CD4-positive, alpha-beta T cell (primary cell): ENCODE measurements around the gene GPR15LG. TPM values are rescaled to one million over a fixed set of nuclear protein-coding genes. Genes with fewer than 3 reads are reported as not detected.

ENCODE experiments used
- ATAC-seq: fragments of 200-7000 bp; cut with Tn5 transposase; one replicate; pipeline ENCODE4 v1.10.0; 2022; ENCODE audit warnings: mild to moderate bottlenecking; ENCODE audit not compliant: poor library complexity
- CTCF ChIA-PET: fragments of 350-600 bp; sonication (Branson Sonifier 250); formaldehyde crosslinking; loops from one replicate; lab custom pipeline; 2021; ENCODE audit warnings: antibody characterized with exemption, inconsistent platforms; lab: Charles Lee
- POLR2A ChIA-PET: fragments of 350-600 bp; sonication (Branson Sonifier 250); formaldehyde crosslinking; loops from one replicate; lab custom pipeline; 2021; ENCODE audit warnings: antibody characterized with exemption, inconsistent platforms; lab: Charles Lee
- DNase-seq, 14 experiments: peaks; one replicate each; pipeline ENCODE4 v3.0.0-alpha.2; 2013 to 2020; ENCODE audit warnings: mixed read lengths in 2 of 14
- H3K27ac ChIP-seq, 2 donors: one replicate each; pipeline versions ENCODE4 v1.5.1 to v1.7.0; 2013; ENCODE audit warnings: low read length in 2 of 2, low read depth in 1 of 2, mild to moderate bottlenecking in 1 of 2
- H3K27me3 ChIP-seq, 2 experiments: 1 replicate in 1 of 2; 2 replicates in 1 of 2; pipeline versions ENCODE4 v1.6.1 to v1.7.0; 2013; ENCODE audit warnings: low read length in 2 of 2, control low read depth in 1 of 2, mild to moderate bottlenecking in 1 of 2, moderate library complexity in 1 of 2; ENCODE audit not compliant: insufficient read depth in 2 of 2, control insufficient read depth in 1 of 2
- H3K36me3 ChIP-seq: one replicate; pipeline ENCODE4 v1.6.1; 2013; ENCODE audit warnings: low read length, control low read depth; ENCODE audit not compliant: insufficient read depth
- H3K4me1 ChIP-seq: one replicate; pipeline ENCODE4 v1.6.1; 2013; ENCODE audit warnings: low read length, control low read depth; ENCODE audit not compliant: insufficient read depth
- H3K4me3 ChIP-seq: one replicate; pipeline ENCODE4 v1.5.1; 2013; ENCODE audit warnings: mild to moderate bottlenecking, low read length, moderate library complexity
- H3K9me3 ChIP-seq, 2 experiments: 1 replicate in 1 of 2; 2 replicates in 1 of 2; pipeline versions ENCODE4 v1.6.1 to v1.7.0; 2013; ENCODE audit warnings: low read length in 2 of 2, mild to moderate bottlenecking in 2 of 2, control low read depth in 1 of 2, moderate library complexity in 1 of 2; ENCODE audit not compliant: control insufficient read depth in 1 of 2, insufficient read depth in 1 of 2
- H3K27ac Mint-ChIP-seq: one replicate; pipeline ENCODE4 v1.8.0; 2020; ENCODE audit warnings: mixed read lengths
- H3K27me3 Mint-ChIP-seq: one replicate; pipeline ENCODE4 v1.8.0; 2021; ENCODE audit warnings: mixed read lengths
- H3K36me3 Mint-ChIP-seq: one replicate; pipeline ENCODE4 v1.8.0; 2021; ENCODE audit warnings: low read depth, mixed read lengths
- H3K4me1 Mint-ChIP-seq: one replicate; pipeline ENCODE4 v1.8.0; 2021; ENCODE audit warnings: low read depth, mixed read lengths
- H3K4me3 Mint-ChIP-seq: one replicate; pipeline ENCODE4 v1.8.0; 2020; ENCODE audit warnings: mild to moderate bottlenecking, mixed read lengths
- H3K9me3 Mint-ChIP-seq: one replicate; pipeline ENCODE4 v1.8.0; 2020; ENCODE audit warnings: mixed read lengths
- CTCF ChIP-seq: fragments of 200-600 bp; IDR thresholded peaks from one replicate; pipeline ENCODE4 v1.8.0; 2022; ENCODE audit warnings: antibody characterized with exemption, mild to moderate bottlenecking
- intact Hi-C, 2 experiments: fragments of 100-400 bp; cut with DNase I in 1 of 2; cut with micrococcal nuclease in 1 of 2; formaldehyde crosslinking; loops; one replicate each; pipeline versions ENCODE4 v1.15.1 to v1.9.0; 2023 to 2025; cut with DNase I, micrococcal nuclease
- total RNA-seq, 174 experiments: library from RNA in 2 of 174; stranded (reverse) in 2 of 174; gene quantifications; one replicate each; pipeline ENCODE4 v1.2.3 and lab custom pipeline; 2021 to 2026

The GPR15LG gene
- total RNA-seq, 2 experiments from 2014 or later, result not detected

GRCh38 chr10:84211566-84211965 is 38.0 kb downstream of the GPR15LG start:
- H3K27me3 ChIP-seq, result peaks cover 0 to 5% of the 10 kb centered on the region in 2 experiments
- DNase-seq (no peak), ATAC-seq (no peak)
- H3K27me3 Mint-ChIP-seq, result peaks cover 14% of the 10 kb centered on the region
- H3K27ac ChIP-seq, result no peak overlapping the region
- no peaks in the 10 kb centered on the region for H3K9me3 ChIP-seq
- intact Hi-C loops, result no loop called here
- no peaks in the 10 kb centered on the region for H3K4me1 Mint-ChIP-seq
- H3K4me3 ChIP-seq, result no peak overlapping the region
- no peaks in the 10 kb centered on the region for H3K36me3 ChIP-seq
- H3K4me3 Mint-ChIP-seq, result no peak overlapping the region
- H3K4me1 ChIP-seq, result no peaks in the 10 kb centered on the region
- no peak for TF ChIP-seq CTCF
- ChIA-PET CTCF (no interaction called here), POLR2A (no interaction called here)
- no peaks in the 10 kb centered on the region for H3K36me3 Mint-ChIP-seq
- H3K27ac Mint-ChIP-seq, result no peak overlapping the region
- no peaks in the 10 kb centered on the region for H3K9me3 Mint-ChIP-seq

- POLR2A ChIA-PET, result no interaction called here
- peaks cover 0 to 5% of the 10 kb centered on the region in 2 experiments for H3K27me3 ChIP-seq
- CTCF ChIA-PET, result no interaction called here
- intact Hi-C loops, result no loop called here
- no peaks in the 10 kb centered on the region for H3K4me1 ChIP-seq
- DNase-seq (no peak), ATAC-seq (no peak)
- H3K27ac ChIP-seq, result no peak overlapping the region
- Mint-ChIP-seq H3K9me3 (no peaks in the 10 kb centered on the region), H3K4me1 (no peaks in the 10 kb centered on the region), H3K4me3 (no peak overlapping the region), H3K27me3 (peaks cover 10% of the 10 kb centered on the region), H3K36me3 (no peaks in the 10 kb centered on the region), H3K27ac (no peak overlapping the region)
- no peak overlapping the region for H3K4me3 ChIP-seq
- no peak for TF ChIP-seq CTCF
- no peaks in the 10 kb centered on the region for H3K36me3 ChIP-seq
- no peaks in the 10 kb centered on the region for H3K9me3 ChIP-seq
These were observed 38.4 kb downstream of the GPR15LG start for GRCh38 chr10:84212014-84212413.

- Mint-ChIP-seq H3K36me3 (no peaks in the 10 kb centered on the region), H3K9me3 (no peaks in the 10 kb centered on the region), H3K27me3 (peaks cover 6% of the 10 kb centered on the region), H3K27ac (no peak overlapping the region), H3K4me1 (no peaks in the 10 kb centered on the region), H3K4me3 (no peak overlapping the region)
- peaks cover 0 to 5% of the 10 kb centered on the region in 2 experiments for H3K27me3 ChIP-seq
- H3K36me3 ChIP-seq, result no peaks in the 10 kb centered on the region
- no peaks in the 10 kb centered on the region for H3K4me1 ChIP-seq
- no peak overlapping the region for H3K4me3 ChIP-seq
- TF ChIP-seq CTCF, result no peak
- CTCF ChIA-PET, result no interaction called here
- no peak overlapping the region for H3K27ac ChIP-seq
- intact Hi-C loops, result no loop called here
- no peak for ATAC-seq
- DNase-seq, result no peak
- H3K9me3 ChIP-seq, result no peaks in the 10 kb centered on the region
- POLR2A ChIA-PET, result no interaction called here
These were observed 39.5 kb downstream of the GPR15LG start for GRCh38 chr10:84213076-84213475.
